Endothelial cell of umbilical vein (primary cell): ENCODE data around the gene PRIM2.
"Not testable (repeated sequence)": the region's sequence is repeated elsewhere in the genome, so short reads cannot be mapped to it uniquely, and the experiment has no call there.

Experiments
- FOS ChIP-seq: IDR thresholded peaks from 2 replicates; pipeline ENCODE4 v1.6.1; 2011; ENCODE audit warnings: mild to moderate bottlenecking, low read length, moderate library complexity, borderline replicate concordance; ENCODE audit not compliant: insufficient read depth
- POLR2A ChIP-seq: IDR thresholded peaks from 2 replicates; pipeline ENCODE4 v1.6.1; 2012; ENCODE audit warnings: low read depth, mild to moderate bottlenecking, control low read depth, low read length
- POLR2AphosphoS5 ChIP-seq: IDR thresholded peaks from 2 replicates; pipeline ENCODE4 v1.6.1; 2012; ENCODE audit warnings: low read depth, mild to moderate bottlenecking, control low read depth, low read length, moderate library complexity; ENCODE audit not compliant: insufficient read depth
- TF ChIP-seq, protein P1 (sequence below), 2 donors: IDR thresholded peaks; 1 replicate in 1 of 2; 2 replicates in 1 of 2; pipeline ENCODE4 v1.5.1; 2011; ENCODE audit warnings: low read length in 2 of 2, mild to moderate bottlenecking in 2 of 2, moderate library complexity in 2 of 2, control low read depth in 1 of 2, inconsistent platforms in 1 of 2, low read depth in 1 of 2; ENCODE audit not compliant: insufficient read depth in 1 of 2; ENCODE audit errors: extremely low read depth in 1 of 2
- TF ChIP-seq, protein P2 (sequence below): IDR thresholded peaks from 2 replicates; pipeline ENCODE4 v1.6.1; 2011; ENCODE audit not compliant: insufficient read depth, insufficient read length

DNA sequence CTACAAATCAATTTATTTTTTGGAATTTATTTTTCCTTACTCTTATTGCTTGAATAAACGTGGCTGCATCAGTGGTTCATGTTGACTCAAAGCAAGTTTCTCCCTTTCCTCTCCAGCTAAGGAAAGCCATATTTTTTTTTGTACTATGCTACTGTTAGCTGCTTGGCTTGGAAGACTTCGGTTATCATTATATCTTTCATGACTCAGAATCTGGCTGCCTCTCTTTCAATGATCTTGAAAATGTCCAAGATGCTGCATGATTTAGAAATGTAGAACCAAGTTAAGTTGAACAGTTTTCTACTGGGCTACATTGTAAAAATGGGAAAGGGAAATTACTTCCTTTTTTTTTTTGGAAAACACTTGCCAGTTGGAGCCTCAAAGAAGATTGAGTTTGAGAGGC is 44.9 kb downstream of the PRIM2 start:
- not testable (repeated sequence) for TF ChIP-seq POLR2A, FOS, POLR2AphosphoS5
- TF ChIP-seq, protein P1, sequence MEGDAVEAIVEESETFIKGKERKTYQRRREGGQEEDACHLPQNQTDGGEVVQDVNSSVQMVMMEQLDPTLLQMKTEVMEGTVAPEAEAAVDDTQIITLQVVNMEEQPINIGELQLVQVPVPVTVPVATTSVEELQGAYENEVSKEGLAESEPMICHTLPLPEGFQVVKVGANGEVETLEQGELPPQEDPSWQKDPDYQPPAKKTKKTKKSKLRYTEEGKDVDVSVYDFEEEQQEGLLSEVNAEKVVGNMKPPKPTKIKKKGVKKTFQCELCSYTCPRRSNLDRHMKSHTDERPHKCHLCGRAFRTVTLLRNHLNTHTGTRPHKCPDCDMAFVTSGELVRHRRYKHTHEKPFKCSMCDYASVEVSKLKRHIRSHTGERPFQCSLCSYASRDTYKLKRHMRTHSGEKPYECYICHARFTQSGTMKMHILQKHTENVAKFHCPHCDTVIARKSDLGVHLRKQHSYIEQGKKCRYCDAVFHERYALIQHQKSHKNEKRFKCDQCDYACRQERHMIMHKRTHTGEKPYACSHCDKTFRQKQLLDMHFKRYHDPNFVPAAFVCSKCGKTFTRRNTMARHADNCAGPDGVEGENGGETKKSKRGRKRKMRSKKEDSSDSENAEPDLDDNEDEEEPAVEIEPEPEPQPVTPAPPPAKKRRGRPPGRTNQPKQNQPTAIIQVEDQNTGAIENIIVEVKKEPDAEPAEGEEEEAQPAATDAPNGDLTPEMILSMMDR (IDR thresholded peaks at IDR 0.05; ENCODE audit: extremely low read depth in 1 of 2, insufficient read depth in 1 of 2, low read depth in 1 of 2, low read length in 2 of 2) = not testable (repeated sequence)
- TF ChIP-seq, protein P2, sequence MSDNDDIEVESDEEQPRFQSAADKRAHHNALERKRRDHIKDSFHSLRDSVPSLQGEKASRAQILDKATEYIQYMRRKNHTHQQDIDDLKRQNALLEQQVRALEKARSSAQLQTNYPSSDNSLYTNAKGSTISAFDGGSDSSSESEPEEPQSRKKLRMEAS = not testable (repeated sequence)
